GM12874 (cell line): ENCODE measurements around the gene GPRC5D.

Experiments
- CTCF ChIP-seq: IDR thresholded peaks from 2 replicates; pipeline ENCODE4 v1.5.1; 2011; ENCODE audit warnings: low read depth, mild to moderate bottlenecking, control low read depth, low read length, moderate library complexity; ENCODE audit not compliant: insufficient read depth

The GPRC5D gene

DNA sequence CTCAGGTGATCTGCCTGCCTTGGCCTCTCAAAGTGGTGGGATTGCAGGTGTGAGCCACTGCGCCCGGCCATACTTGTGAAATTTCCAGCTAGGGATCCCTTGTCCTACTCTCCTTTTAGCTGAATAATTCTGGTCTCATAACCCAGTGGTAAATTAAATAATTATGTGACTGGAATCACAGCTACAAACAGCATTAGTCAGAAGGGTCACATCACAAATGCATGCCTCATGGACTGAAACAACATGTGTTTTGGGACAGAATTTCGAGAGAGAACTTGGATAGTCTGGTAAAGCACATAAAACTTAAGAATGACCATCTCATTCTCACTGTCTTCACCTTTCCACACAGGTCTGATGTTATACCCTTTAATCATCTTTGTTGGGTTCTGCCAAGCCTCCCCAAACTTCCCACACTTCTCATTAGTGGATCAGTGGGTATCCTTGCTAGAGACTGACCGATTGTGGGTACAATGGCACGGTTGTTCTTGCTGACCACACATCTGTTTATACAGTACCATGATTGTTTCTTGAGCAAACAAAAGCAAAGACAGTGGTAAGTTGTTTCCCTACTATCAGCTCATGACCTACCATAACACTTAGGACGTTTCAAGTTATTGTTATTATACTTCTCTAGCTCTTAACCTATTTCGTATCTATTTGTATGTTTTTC, 5.1 kb downstream of the GPRC5D start:
- TF ChIP-seq CTCF: no peak

- no peak for TF ChIP-seq CTCF
These were observed 6.4 kb downstream of the GPRC5D start for GRCh38 chr12:12945591-12945990.

DNA sequence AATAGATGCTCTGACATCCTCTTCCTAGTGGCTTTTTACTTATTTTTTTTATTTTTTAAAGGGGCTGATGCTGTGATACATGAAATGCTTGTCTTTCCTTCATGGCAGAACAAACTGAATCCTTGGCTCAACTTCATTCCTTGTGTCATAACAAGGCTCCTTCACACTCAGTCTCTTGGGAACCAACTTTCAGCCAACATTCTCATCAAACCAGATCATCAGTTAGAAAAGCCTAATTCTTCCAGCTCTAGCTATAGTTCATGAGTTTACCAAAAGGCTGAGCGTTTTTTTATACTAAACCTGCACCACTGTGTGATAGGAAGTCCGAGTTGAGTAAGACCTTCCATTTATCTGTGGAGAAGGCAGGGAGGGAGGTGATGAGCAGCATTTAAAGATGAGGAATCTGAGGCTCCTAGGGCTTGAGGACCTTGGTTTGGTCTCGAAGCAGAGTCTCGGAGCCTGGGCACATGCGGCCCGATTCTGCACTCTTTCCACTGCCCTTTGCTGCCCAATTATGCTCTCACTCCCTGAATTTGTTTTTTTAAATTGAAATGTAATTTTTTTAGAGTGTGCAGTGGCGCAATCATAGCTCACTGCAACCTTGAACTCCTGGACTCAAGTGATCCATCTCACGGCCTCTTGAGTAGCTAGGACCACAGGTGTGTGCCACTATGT, 8.2 kb downstream of the GPRC5D start:
- no peak for TF ChIP-seq CTCF

- no peak for TF ChIP-seq CTCF
These were observed 10.3 kb downstream of the GPRC5D start for GRCh38 chr12:12941450-12942350.

DNA sequence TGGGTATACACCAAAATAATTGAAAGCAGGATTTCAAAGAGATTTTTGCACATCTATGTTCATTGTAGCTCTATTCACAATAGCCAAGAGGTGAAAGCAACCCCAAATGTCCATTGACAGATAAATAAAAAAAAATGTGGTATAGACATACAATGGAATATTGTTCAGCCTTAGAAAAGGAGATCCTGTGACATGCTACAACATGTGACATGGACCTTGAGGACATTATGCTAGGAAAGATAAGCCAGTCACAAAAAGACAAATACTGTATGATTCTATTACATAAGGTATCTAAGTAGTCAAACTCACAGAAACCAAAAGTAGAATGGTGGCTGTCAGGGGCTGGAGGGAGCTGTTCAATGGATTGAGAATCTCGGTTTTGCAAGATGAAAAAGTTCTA, 12.1 kb downstream of the GPRC5D start:
- TF ChIP-seq CTCF: no peak

DNA sequence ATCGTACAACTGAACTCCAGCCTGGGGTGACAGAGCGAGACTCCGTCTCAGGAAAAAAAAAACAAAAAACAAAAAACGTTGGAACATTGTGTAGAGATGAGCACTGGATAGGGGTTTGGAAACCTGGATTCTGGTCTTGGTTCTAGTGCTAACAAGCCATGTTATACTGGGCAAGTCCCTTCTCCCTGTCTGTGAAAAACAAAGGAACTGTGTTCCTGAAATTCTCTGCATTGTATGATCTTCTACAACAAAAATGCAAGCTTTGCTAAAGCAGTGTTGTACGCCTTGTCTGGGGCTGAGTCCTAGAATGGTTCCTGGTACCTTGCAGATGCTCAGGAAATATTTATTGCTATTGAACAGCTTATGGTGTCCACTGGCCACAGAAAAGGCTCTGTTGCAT, 13.4 kb downstream of the GPRC5D start:
- no peak for TF ChIP-seq CTCF

GRCh38 chr12:12936983-12937491, 14.9 kb downstream of the GPRC5D start:
- TF ChIP-seq CTCF: no peak
